CD4-positive, alpha-beta T cell treated with Interleukin-15 for 4 hours (primary cell): ENCODE results near the gene TAS2R19.
A peak's percentile ranks its signal among the peaks of the same experiment; 100 is the strongest.

Experiments
- DNase-seq: peaks from one replicate; pipeline ENCODE4 v3.0.0-alpha.2; 2020; ENCODE audit warnings: low spot score

Gene TAS2R19

DNA sequence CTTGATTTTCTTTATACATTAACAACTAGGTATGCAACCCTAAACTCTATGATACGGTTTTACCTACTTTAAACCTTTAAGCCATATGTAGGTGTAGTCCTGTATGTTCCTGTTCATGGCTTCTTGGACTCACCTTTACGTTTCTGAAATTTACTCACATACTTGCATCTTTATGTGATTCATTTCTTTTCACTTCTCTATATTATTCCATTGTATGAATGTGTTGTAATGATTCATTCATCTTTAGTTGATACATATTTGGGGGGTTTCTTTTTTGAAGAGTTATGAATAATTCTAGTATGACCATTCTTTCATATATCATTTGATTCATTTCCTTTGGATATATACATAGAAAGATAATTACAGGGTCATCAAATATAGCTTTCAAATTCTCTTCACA, 33.3 kb downstream of the TAS2R19 start:
- no peak for DNase-seq

DNA sequence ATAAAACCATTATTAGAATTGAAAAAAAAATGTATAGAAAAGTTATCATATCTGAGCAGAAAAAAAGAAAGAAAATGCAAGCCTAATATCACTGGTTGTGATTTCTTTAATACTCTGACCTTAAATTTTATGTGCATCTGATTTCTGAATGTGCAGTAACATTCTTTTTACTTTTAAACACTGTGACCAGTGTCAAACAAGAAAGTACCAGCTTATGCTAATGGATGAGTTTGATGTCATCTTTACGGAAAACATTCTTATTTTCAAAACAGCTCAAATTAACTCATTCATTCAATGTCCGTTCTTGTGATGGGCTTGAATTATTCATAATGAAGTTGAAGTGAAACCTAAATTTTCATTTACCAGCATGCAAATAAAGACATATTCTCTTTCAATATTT, 35.6 kb downstream of the TAS2R19 start, which contains the start of gene TAS2R50:
Gene TAS2R50, minus strand, starts transcription at position 101 of the 400 bp plus-strand sequence. Its CDS starts 52 bp downstream, at position 49.
- DNase-seq: no peak

DNA sequence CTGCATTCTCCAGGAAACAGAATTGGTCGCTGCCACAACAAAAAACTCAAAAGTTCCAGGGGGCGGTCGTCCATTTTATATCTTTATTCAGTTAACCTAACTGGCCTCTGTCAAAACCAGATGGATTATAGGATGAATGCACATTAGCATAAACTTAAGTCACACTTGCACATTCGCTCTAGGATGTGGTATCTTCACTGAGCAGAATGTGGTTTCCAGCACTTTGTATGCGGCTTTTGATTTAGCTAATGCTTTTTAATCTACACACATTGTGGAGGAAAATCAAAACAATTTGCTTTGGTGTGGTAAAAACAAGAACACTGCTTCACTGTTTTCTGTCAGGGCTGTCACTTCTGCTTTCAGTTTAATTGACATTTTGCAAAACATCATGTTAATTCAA, 40.2 kb downstream of the TAS2R19 start:
- peak; percentile 37 for DNase-seq

DNA sequence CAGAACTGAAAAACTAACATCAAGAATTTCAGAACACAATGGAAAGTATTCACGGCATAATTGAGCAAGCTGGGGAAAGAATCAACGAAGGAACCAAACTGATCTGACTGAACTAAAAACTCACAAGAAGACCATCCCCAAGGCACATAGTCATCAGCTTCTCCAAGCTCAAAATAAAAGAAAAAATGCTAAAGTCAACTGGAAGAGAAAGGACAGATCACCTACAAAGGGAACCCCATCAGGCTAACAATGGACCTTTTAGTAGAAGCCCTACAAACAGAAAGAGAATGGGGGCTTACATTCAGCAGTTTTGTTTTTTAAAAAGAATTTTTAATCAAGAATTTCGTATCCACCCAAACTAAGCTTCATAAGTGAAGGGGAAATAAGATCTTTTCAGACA, 47.5 kb downstream of the TAS2R19 start:
- no peak for DNase-seq
